Right lobe of liver (tissue), 6 donors: ENCODE results near the gene FAM78B. TPM values are rescaled to one million over a fixed set of nuclear protein-coding genes. Genes with fewer than 3 reads are reported as not detected.

ENCODE experiments used
- ATAC-seq, 4 donors: fragments of 200-7000 bp; cut with Tn5 transposase; one replicate each; pipeline ENCODE4 v1.9.1; 2020; ENCODE audit warnings: mild to moderate bottlenecking in 4 of 4, moderate library complexity in 4 of 4
- DNase-seq, 3 donors: peaks; one replicate each; pipeline ENCODE4 v3.0.0-alpha.2; 2020
- H3K27ac ChIP-seq, 3 donors: fragments of 200-600 bp; one replicate each; pipeline ENCODE4 v1.8.0; 2022
- H3K27me3 ChIP-seq, 2 donors: fragments of 200-600 bp; one replicate each; pipeline ENCODE4 v1.8.0; 2022
- H3K36me3 ChIP-seq, 4 donors: fragments of 200-600 bp; sonication (generic) in 1 of 4; one replicate each; pipeline versions ENCODE4 v1.5.1 to v1.8.0; 2017 to 2022; ENCODE audit warnings: control low read depth in 1 of 4
- H3K4me1 ChIP-seq, 4 donors: fragments of 200-600 bp; sonication (generic) in 1 of 4; one replicate each; pipeline versions ENCODE4 v1.5.1 to v1.8.0; 2017 to 2022; ENCODE audit warnings: control low read depth in 1 of 4
- H3K4me3 ChIP-seq, 3 donors: fragments of 200-600 bp; one replicate each; pipeline ENCODE4 v1.8.0; 2022
- H3K9me3 ChIP-seq, 4 donors: fragments of 200-600 bp; sonication (generic) in 1 of 4; one replicate each; pipeline versions ENCODE4 v1.5.1 to v1.8.0; 2017 to 2022; ENCODE audit warnings: control low read depth in 1 of 4
- CTCF ChIP-seq, 4 donors: fragments of 200-600 bp in 3 of 4; fragments of 450-650 bp in 1 of 4; IDR thresholded peaks; one replicate each; pipeline versions ENCODE4 v1.5.1 to v1.8.0; 2016 to 2022; ENCODE audit warnings: antibody characterized with exemption in 4 of 4, mild to moderate bottlenecking in 2 of 4
- POLR2A ChIP-seq: fragments of 450-650 bp; IDR thresholded peaks from one replicate; pipeline ENCODE4 v1.6.1; 2017; ENCODE audit warnings: antibody characterized with exemption, mild to moderate bottlenecking
- WGBS: methylation state at CpG from one replicate; pipeline ENCODE4 v1.1.6; 2018; ENCODE audit warnings: low coverage, low lambda C conversion rate; ENCODE audit not compliant: insufficient coverage; ENCODE audit errors: missing lambda C conversion rate; 5-methylcytosine and 5-hydroxymethylcytosine counted together
- intact Hi-C, 2 donors: fragments of 100-400 bp; cut with DNase I; formaldehyde crosslinking; loops; one replicate each; pipeline versions ENCODE4 v1.11.2 to v1.14.1; 2022
- total RNA-seq, 6 experiments: library from RNA; depleted of rRNA in 2 of 6; stranded (reverse); fragments of >200 nt in 2 of 6; fragmentation: NEBNext Ultra II Directional in 3 of 6; extraction: Animal tissue kit (Norgen Biotek cat#: 25700) in 3 of 6; gene quantifications; one replicate each; pipeline versions ENCODE4 v1.1.0 to v1.2.4, GENCODE V29; 2016 to 2023
- donor health status: DM: no; HTN: yes; CAD: no.
- donor health status: DM: no; HTN: no; CAD: no.
- donor health status: DM: no; HTN: no; CAD: no.
- donor health status: DM: no; HTN: yes; CAD: no.
- donor health status: DM: no; HTN: yes; CAD: no.

The FAM78B gene
- total RNA-seq, 6 experiments from 2014 or later: 0.58 to 1.4 (median 1.1) TPM

GRCh38 chr1:166083887-166084286, 82.9 kb downstream of the FAM78B start:
- TF ChIP-seq CTCF (IDR thresholded peaks at IDR 0.05) (no peak), POLR2A (no peak)
- H3K9me3 ChIP-seq: no peaks in the 10 kb centered on the region
- no peaks in the 10 kb centered on the region for H3K36me3 ChIP-seq
- H3K4me3 ChIP-seq: no peak overlapping the region
- no peak for DNase-seq
- peaks cover 0 to 6% (median 0%) of the 10 kb centered on the region in 4 donors for H3K4me1 ChIP-seq
- H3K27me3 ChIP-seq: no peaks in the 10 kb centered on the region
- H3K27ac ChIP-seq: no peak overlapping the region
- no peak for ATAC-seq
- WGBS: 30% methylated on average over 2 of the region's 2 CpGs
- intact Hi-C loops: no loop called here

- Histone ChIP-seq H3K36me3 (no peaks in the 10 kb centered on the region), H3K27ac (no peak overlapping the region), H3K9me3 (no peaks in the 10 kb centered on the region), H3K4me3 (no peak overlapping the region), H3K27me3 (no peaks in the 10 kb centered on the region), H3K4me1 (peaks cover 0 to 6% (median 0%) of the 10 kb centered on the region in 4 donors)
- ATAC-seq: no peak
- no peak for DNase-seq
- 79% methylated on average over 5 of the region's 5 CpGs for WGBS
- TF ChIP-seq POLR2A (no peak), CTCF (IDR thresholded peaks at IDR 0.05) (no peak)
- intact Hi-C loops: no loop called here
Measured at GRCh38 chr1:166082601-166083000, 84.2 kb downstream of the FAM78B start.

- Histone ChIP-seq H3K4me3 (no peak overlapping the region), H3K9me3 (no peaks in the 10 kb centered on the region), H3K27ac (no peak overlapping the region), H3K27me3 (no peaks in the 10 kb centered on the region), H3K36me3 (no peaks in the 10 kb centered on the region), H3K4me1 (peaks cover 0 to 5% (median 0%) of the 10 kb centered on the region in 4 donors)
- TF ChIP-seq POLR2A (no peak), CTCF (IDR thresholded peaks at IDR 0.05) (no peak)
- 39% methylated on average over 8 of the region's 14 CpGs for WGBS
- DNase-seq (no peak), ATAC-seq (peak in 1 of 4 donors; percentile 17)
- intact Hi-C loops: no loop called here
Measured at GRCh38 chr1:166080967-166081870, 85.6 kb downstream of the FAM78B start.

- Histone ChIP-seq H3K4me3 (no peak overlapping the region), H3K27ac (no peak overlapping the region), H3K4me1 (no peaks in the 10 kb centered on the region), H3K9me3 (no peaks in the 10 kb centered on the region), H3K27me3 (no peaks in the 10 kb centered on the region), H3K36me3 (no peaks in the 10 kb centered on the region)
- intact Hi-C loops: no loop called here
- no peak for ATAC-seq
- 59% methylated on average over 8 of the region's 9 CpGs for WGBS
- DNase-seq: no peak
- TF ChIP-seq CTCF (IDR thresholded peaks at IDR 0.05) (no peak), POLR2A (no peak)
Measured at GRCh38 chr1:166080277-166080966, 86.4 kb downstream of the FAM78B start.
